Skin of body (tissue), 2 donors: ENCODE results near the gene CTDNEP1. TPM values are rescaled to one million over a fixed set of nuclear protein-coding genes. Genes with fewer than 3 reads are reported as not detected.
"Not testable (repeated sequence)": the region's sequence is repeated elsewhere in the genome, so short reads cannot be mapped to it uniquely, and the experiment has no call there.

Source experiments
- DNase-seq: peaks from one replicate; lab custom pipeline; 2025; lab: John Stamatoyannopoulos, UW
- total RNA-seq: library from RNA; depleted of rRNA; stranded (reverse); fragments of >200 nt; gene quantifications from one replicate; pipeline ENCODE4 v1.2.3, GENCODE V29; 2014

Gene CTDNEP1
- total RNA-seq, 1 donor from 2014 or later, result 44.1 TPM

DNA sequence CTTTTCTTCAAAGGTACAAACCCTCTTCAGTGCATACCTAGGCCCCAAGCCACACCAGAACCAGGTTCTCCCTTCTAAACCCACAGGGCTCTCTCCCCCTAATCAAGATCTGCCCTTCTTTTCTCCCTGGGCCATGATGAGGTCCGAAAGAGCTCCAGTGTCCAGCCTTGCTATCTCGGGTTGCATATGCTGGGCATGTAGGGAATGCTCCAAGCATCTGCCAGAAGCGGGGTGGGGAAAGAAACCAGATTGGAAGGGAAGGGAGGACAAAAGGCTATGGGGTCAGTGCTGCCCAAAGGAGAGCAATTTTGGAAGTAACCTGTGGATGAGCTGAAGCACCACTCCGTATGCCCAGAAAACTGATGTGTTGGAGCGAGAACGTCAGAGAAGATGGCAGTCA, 2.3 kb downstream of the CTDNEP1 start:
- no peak for DNase-seq

DNA sequence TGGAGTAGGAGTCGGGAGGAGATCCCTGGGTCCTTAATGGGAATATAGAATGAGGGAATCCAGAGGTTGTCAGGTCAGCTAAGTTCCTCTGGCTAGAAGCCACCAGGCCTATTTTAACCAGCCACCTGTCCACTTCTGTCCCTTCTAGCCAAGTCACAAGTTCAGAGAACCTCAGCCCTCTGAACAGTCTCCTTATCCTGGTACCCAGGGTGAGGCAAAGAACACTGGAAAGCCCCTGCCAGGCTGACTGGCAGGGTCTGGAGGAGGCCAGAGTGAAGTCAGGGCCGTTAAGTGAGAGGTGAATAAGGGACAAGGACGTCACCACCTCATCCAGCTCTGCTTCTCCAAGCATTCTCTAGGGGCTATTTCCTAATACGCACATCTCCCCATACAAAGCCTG, 2.7 kb downstream of the CTDNEP1 start:
- no peak for DNase-seq

- no peak for DNase-seq
Observed at GRCh38 chr17:7246779-7247178, 4.8 kb downstream of the CTDNEP1 start.

- DNase-seq, result not testable (repeated sequence)
Observed at GRCh38 chr17:7243838-7244237, 7.7 kb downstream of the CTDNEP1 start.

DNA sequence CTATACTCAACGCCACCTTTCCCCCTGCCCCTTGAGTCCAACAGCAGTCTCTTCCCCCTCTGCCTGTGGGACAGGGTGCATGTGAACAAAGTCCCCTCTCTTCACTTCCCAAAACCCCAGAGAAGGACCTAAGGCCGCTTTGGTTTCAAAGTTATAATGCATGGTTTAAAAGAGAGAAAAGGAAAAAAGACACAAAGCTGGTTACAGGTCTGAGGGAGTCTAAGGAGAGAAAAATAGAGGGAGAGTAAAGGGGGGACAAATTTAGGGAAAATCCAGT, 8.1 kb downstream of the CTDNEP1 start:
- no peak for DNase-seq

DNA sequence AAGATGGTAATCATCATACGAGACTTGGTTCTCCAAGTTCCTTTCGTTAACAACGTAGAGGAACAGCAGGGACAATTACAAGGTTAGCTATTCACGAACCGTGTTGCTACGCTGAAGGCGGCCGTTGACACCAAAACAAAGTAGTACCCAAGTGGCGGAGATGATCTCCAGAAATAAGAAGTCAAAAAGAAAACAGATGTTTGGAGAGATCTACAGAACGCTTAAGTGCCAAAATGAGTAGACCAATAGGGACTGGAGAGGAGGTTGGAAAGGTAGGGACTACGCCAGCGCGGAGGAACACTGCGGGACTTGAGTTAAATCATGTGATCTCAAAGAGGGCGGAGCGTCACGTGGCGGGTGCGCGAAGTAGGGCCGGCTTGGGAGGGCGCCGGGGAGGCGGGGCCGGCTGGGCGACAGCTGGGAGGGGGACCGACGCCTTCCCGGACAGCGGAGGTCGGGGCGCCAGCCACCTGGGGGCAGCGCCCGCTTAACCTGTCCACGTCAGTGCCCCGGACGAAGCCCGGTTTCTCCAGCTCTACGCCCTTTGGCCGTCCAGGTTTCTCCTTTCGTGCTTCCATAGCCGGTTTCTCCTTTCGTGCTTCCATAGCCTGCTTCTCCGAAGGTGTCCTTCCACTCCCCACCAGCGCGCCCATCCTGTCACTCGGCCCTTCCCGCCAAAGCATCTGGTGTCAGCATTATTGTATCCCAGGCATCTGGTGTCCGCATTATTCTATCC, 8.6 kb downstream of the CTDNEP1 start:
- peak; percentile 98 for DNase-seq

DNA sequence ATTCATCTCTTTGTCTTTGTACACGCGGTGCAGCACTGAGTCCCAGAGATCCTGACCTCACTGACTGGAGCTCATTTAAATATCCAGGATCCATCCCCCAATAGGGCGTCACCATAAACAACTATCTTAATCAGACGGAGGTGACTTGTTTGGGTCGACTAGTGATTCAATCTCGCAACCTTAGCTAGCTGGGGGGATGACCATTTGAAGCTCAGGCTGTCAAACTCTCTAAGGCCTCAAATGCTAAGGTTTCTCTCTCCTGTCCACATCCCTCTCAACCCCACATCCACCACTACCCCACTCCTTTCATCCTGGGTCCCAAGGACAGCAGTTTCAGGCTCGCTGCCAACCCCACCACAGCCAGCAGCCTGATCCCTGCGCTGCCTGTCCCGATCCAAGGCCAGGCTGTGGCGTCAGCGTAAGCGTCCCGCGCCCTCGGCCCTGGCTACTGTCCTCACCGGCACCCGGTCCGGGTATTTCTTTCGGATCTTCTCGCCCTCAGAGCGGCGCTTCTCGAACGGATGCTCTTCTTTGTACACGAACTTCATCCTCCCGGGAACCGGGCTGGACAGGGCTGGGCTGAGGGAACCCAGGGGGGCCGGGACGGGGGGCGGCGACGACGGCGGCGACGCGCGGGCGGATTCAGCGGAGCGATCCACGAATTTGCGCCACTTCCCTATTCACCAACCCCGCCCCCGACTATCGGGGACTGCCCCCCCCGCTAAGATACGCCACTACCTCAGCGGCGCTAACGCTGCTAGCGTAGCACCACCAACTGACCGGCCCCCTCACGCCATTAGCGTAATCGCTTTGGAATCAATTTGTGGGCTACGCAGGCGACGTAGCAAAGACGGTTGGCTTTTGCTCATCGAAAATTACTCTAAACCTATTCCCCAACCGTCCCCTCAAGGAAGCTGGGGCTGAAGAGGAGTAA, 9.5 kb downstream of the CTDNEP1 start, which contains the start of gene GABARAP:
Gene GABARAP (minus strand): TSS at position 667 of the 934 bp plus-strand sequence. CDS start 119 bp downstream, at position 548.
- DNase-seq, result peak; percentile 98

DNA sequence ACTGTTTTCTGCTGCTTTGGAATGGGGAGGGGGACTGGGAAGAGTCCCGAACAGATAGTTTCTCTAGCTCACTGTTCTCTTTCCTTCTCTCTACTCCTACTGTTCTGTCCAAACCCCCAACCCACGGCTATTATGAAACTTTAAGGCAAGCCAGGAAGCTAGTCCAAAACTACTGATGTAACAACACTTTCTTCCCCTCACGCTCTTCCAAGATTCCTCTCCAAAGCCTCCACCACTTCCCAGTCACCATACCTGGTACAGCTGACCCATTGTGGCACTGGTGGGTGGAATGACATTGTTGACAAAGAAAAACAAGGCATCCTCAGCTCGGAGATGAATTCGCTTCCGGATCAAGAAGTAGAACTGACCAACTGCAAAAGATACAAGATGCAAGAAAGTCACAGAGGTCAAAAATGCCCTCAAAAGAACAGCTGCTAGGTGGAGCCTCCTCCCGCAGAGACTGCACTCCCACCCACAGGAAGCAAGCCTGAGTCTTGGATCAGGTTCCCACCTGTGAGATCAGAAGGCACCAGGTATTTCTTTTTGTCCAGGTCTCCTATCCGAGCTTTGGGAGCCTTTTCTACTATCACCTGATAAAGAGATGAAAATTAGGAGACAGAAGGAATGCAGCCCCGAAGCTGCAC, 10.3 kb downstream of the CTDNEP1 start:
- DNase-seq, result no peak

DNA sequence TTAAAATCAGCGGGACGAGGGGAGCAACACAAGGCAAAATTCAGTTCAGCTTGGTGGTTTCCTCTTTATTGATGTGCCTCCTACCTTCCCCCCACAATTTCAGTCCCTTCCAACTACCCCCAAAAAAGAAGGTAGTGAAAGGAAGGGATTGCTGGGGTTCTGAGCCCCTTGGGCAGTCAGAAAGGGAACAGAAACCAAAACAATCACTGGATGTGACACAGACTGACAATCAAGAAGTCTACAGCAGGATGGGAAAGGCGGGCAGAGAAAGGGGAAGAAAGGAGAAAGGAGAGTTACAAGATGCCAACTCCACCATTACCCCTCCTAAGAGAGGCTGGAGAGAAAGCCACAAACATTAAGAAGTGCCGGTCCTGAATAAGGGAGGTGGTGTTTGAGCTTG, 11.2 kb downstream of the CTDNEP1 start:
- DNase-seq, result no peak

GRCh38 chr17:7239091-7240027, 12.2 kb downstream of the CTDNEP1 start, which contains the start of gene PHF23:
TSS of gene PHF23 (minus strand) at chr17:7239457. CDS start at chr17:7239279, 178 bp downstream.
- peak; percentile 99 for DNase-seq

DNA sequence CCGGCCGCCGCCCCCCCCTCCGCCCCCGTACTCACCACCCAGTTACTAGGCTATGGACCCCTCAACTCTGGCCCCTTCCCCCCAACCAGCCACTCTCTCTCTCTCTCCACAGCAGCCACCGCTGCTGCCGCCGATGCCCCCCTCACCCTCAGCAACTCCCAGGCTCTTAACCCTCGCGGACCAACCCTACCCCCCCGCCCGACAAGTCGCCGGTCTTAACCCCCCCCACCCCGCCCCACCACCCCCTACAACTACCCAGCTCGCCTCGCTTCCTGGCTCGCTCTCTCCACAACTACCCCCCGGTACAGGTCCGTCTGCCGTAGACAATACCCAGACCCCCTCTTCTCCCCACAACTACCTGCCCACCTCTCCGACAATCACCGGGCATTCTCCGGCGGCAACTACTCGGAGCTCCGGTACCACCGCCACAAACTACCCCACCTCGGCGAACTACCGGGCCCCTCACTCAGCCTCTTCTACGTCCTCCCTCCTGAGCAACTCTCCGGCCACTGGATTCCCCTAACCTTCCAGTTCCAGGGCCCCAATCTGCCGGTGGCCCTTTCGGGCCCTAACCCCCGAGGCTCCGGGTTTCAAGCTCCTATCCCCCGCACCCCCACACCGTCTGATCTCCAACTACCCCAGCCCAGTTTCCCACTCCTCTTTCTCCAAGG, 13.0 kb downstream of the CTDNEP1 start:
- no peak for DNase-seq

DNA sequence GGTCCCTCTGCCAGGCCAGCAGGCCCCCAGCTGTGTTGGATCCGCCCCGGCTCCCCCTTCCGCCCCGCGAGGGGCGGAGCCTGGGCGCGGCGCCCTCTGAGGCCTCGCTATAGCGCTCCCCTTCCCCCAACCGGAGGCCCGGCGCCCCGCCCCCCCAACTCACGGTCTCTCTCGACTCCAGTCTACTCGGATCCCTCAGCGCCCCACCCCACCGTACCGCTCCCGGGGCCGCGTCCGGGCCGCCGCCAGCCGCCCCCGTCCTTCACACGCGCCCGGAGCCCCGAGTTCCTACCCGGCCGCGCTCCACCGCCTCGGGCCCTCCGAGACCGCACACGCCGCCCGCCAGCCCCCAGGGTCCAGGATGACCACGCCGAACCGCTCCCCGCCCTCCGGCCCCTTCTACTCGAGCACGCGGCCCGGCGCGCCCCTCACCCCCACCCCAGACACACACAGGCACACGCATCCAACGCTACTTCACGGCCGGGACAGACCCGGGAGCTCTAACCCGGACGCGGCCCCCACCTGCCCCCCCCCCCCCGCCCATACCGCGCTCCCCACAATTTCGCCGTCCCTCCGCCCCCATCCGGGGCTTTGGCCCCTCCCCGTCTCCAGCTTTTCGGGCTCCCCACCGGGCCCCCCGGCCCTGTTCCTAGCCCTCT, 13.6 kb downstream of the CTDNEP1 start:
- peak; percentile 31 for DNase-seq

DNA sequence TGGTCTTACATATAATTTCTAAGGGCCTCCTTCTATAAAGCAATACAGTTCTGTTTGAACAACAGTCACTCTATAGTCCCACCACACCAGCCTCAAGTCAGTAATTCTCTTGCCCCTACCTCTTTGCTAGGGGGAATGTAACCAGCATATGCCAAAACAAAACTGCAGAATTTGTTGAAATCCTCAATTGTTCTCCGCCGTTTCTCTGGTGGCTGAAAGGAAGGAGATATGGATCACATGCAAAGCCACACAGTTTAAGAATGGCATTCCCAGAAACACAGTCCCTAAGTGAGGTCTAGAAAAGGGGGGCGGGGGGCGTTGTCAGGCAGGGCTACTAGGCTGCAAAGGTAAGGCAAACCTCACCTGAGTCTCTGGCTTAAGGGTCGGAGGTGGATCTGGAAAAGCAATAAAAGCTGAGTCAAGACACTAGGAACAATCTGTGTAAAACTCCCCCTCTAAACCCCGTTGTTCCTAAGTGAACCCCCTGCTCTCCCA, 14.2 kb downstream of the CTDNEP1 start:
- no peak for DNase-seq

GRCh38 chr17:7236808-7237207, 14.7 kb downstream of the CTDNEP1 start:
- no peak for DNase-seq

- DNase-seq, result no peak
Observed at GRCh38 chr17:7235693-7236665, 15.6 kb downstream of the CTDNEP1 start.

DNA sequence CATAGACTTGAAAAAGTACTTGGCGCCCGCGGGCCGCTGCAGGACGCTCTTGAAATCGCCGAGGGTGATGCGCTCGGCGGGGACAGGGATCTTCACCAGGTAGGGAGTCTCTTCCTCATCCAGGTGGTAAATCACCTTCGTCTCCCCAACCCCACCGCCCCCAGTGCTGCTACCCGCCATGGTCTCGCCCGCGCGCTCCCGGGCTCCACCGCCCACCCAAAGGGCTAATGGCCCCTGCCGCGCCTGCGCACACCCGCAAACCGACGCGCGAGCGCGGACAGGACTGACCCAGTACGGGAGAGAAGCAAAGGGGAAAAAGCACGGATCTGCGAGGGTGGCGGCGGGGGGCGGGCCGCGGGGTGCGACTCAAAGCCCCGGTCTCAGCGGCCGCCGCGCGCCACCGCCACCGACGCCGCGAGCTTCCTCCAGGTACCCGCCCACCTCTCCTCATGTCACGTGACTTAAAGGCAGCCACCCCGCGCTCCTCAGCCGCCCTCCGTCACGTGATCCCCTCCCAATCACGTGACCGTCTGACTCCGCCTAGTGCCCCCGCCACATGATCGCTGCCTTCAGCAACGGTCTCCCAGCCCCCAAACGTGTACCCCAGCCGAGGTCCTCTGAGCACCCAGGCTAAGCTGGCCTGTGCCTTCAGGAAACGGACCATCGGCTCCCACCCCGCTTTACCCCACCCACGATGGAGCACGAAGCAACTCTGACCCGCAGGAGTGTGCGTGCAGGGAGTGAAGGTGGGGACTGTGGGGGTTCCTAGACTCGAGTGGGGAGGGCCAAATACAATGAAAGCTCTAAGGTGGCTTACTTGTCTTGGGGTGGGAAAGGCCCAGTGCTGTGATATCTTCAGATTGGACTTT, 17.2 kb downstream of the CTDNEP1 start, which contains the start of gene DVL2:
Gene DVL2 (minus strand): TSS at position 435 of the 869 bp plus-strand sequence. CDS start 255 bp downstream, at position 180.
- DNase-seq, result peak; percentile 95

- DNase-seq, result no peak
Observed at GRCh38 chr17:7233701-7234082, 17.8 kb downstream of the CTDNEP1 start.
